Activated CD4-positive, CD25-positive, alpha-beta regulatory T cell treated with anti-CD3 and anti-CD28 coated beads, Interleukin-2, amount 50 U/mL, for 16 hours (primary cell): Measurements from ENCODE around the gene PEX14.

Source experiments
- DNase-seq: peaks from one replicate; pipeline ENCODE4 v3.0.0-alpha.2; 2020; ENCODE audit warnings: low read depth, low spot score

The PEX14 gene

DNA sequence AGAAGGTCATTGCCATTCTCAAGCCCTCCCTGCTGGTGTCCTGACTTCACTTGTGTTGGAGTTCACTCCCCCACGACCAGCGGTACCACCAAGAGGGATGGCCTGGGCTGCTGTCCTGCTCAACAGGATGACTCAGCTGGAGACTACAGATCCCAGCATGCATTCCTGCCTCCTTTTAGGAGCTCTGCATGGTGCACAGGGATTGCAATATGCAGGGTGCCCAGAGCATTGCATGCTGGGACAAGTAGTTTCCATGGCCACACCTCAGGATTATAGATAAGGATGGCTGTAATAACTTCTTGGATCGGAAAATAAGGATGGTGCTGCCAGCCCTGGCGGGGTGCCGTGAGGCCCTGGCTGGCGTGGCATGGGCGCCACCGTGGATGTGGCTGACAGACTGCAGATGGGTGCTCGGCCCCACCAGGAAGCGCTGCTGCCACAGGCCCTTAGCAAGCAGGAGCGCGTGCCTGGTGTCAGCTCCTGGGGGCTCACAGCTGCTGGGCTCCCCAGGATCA is 171.7 kb downstream of the PEX14 start:
- no peak for DNase-seq

DNA sequence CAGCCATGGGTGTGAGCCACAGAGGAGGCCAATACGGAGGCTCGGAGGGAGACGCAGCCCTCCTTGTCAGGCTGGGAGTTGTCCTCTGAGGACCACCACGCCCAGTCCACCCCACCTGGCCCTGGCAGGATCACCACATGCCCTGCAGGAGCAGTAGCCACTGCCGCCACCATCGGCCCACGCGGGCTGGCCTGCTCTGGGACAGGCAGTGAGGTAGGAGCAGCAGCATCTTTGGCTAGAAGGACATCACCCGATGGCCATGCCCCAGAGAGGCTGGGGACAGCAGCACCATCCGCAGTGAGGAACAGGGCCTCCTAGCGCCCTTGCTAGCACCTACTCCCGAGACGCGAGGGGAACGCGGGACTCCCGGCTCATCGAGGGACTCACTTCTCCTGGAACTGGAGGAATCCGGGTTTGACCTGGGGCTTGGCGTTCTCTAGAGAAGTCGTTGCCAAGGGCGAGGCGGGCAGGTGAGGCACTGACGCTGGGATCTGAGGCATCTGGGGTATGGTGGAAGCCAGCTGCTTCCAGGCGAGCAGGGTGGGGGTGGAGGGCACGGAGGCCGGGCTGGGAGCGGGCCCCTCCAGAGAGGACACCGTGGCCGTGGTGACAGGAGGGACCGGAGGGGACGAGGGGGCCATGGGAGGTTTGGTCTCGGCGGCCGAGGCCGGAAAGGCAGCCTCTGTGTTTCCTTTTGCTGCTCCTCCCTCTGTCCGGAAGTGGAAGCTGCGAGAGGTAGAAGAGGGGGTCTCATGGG is 172.8 kb downstream of the PEX14 start:
- DNase-seq: no peak

DNA sequence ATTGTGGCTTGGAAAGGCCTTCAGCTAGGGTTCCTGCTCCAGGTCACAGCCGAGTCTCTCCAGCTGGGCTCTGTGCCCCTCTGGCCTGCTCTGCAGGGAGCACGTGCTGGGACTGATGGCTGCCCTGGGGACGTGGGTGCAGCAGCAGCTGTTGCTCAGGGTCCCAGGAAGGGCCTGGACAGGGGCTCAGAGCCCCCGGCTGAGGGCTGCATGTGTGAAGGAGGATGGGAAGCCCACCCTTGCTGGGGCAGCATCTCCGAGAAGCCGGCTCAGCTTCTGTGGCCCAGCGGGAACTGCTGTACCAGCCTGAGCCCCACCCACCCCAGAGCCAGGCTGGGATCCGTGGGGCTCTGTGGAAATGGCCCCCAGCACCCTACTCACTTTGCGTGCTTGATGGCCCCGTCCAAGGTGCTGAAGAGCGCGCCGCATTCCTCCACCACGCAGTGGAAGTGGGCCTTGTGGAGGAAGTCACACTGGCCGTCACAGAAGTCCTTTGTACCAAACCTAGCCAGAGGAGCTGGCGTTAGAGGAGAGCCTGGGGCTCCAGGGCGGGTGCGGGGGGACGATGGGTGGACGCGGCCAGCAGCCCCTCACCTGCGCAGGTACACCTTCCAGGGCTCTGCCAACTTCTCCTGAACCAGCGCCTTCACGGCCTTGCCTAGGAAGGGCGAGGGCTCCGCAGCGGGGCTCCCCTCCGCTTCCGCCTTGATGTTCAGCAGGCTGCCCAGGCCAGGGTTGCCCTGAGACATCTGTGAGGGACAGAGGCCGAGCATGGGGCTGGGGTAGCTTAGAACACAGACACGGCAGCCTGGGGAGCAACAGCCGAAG is 174.2 kb downstream of the PEX14 start:
- no peak for DNase-seq

DNA sequence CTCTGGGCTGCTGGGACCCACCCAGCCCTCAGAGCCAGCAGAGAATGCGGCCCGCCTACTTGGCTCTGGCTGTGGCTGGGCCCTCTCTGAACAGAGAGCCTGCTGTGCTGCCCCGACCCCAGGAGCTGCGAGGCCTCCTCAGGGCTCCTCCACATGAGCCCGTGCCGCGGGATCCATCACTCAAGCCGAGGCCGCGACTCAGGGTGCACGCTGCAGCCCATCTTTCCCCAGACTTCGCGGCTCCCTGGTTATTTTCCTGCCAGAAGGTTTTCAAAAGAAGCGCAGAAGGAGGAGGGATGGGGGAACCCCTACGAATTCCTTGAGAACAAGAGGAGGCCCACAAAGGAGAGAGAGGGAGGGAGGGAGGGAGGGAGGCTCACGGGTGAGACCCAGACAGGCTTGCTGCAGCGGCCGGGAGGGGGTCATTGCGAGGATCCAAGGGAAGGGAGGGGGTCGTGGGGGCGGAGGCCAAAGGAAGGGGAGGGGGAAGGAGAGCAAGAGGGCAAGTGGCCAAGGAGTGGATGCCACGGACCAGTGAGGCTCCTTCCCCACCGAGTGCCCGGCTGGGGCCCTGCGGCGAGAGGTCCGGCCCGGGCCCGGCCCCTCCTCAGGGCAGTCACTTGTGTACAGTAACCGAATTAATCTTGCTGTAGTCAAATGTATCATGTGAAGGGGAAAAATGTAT is 174.9 kb downstream of the PEX14 start:
- DNase-seq: no peak

DNA sequence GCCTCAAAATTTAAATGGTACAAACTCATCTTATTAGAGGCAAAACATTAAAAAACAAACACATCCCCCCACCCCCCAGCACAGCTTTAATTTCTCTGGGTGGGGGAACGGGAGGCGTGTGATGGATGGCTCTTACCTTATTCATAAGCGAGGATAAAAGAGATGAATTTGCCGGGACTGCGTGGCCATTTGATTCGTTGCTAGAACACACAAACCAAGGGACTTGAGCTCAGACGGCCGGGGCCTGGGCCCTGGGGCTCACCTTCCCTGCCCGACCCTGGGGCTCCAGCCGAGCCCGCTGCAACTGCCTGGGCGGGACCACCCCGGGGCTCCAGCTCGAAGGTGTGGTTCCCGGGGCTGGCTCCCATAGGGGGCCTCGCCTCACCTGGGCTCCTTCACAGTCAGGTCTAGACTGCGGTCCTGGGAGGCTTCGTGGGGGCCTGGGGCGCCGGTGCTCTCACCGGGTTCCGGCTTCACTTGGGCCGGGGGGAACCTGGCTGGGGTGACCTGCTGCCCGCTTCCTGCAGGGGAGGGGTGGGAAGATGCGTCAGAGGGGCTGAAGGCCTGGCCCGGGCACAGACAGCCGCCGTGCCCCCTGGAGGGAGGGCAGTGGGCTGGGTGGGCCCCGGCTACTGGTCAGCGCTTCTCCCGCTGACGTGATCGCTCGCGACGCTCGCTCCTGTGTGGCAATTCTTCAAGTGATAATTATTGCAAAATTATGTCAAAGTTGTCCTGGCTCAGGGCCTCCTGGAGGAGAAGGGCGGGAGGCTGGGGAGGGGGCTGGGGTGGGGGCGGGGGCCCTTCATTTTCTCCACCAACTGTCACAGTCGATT is 176.0 kb downstream of the PEX14 start:
- no peak for DNase-seq

DNA sequence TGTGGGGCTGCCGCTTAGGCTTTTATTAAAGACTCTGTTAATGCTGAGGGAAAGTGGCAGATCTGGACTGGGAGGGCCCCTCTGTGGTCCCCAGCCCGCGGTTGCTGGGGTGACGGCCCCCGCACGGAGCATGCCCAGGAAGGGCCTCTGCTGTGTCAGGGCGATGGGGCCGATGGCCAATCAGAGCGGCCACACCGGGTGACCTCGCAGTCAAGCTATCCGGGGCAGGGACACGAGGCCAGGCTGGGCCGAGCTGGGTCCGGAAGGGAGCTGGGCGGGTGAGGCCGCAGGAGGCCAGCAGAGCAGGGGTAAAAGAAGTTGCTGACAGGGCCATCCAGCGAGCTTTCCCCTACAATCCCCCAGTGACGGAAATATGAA is 176.6 kb downstream of the PEX14 start:
- no peak for DNase-seq

DNA sequence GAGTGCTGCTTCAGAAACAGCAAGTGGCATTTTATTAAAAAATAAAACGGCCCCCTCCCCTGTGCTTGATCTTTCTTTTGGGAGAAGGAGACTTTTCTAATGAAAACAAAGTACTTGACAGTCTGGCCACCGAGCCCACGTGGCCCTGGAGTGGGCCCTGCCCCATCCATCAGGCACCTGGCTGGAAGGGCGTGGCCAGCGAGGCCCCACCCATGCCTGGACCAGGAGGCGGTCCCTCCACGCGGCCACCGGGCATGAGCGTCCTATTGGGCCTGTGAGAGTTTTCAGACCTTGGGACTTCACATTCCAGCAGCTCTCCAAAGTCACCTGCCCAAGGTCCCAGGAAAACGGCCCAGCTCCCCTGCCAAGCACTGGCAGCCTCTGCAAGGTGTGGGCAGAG is 177.0 kb downstream of the PEX14 start:
- DNase-seq: no peak

DNA sequence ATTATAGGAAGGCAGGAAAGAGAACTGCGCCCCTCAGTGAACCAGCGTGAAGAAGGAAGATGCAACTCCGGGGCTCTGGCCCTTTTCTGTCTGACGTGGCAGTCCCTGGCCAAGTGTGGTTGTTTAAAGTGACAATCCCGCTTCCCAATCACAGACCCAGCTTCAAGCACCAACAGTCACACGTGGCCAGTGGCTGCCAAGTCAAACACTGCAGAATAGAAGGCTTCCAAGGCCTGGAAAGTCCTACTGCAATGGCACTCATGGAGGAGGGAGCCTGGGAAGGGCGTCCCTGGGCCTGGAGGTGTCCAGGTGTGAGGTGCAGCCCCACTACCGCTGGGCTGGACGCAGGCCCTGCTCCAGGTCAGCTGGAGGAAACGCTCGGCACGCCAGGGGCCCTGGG is 177.9 kb downstream of the PEX14 start:
- DNase-seq: no peak

DNA sequence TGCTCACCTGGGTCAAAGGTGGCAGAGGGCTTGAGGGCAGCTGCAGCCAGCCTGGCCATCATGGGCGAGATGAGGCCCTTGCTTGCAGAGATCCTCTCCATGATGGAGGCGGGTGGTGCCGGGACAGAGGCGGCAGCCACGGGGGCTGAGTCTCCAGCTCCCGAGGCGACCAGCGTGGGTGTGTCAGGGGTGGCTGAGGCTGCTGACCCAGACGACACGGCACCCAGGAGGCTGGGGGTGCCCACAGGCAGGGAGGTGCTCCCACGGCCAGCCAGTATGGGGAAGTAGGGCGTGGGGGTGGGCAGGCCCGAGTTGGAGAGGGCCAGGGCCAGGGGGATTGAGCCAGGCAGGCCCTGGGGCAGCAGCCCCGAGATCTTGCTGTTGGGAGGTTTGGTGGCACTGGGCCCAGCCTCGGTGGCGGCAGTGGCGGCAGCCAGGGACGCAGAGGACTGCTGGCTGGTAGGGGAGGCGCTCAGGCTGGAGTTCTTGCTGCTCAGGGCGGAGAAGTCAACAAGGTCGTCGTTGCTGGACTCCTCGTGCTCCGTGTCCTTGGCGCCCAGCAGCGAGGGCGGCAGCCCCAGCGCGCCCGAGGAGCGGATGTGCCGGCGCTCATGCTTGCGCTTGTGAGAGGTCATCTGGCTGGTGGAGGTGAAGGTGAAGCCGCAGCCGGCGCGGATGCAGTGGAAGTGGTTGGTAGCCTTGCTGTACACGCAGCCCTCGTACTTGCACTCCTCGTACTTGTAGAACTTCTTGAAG is 178.8 kb downstream of the PEX14 start:
- no peak for DNase-seq

DNA sequence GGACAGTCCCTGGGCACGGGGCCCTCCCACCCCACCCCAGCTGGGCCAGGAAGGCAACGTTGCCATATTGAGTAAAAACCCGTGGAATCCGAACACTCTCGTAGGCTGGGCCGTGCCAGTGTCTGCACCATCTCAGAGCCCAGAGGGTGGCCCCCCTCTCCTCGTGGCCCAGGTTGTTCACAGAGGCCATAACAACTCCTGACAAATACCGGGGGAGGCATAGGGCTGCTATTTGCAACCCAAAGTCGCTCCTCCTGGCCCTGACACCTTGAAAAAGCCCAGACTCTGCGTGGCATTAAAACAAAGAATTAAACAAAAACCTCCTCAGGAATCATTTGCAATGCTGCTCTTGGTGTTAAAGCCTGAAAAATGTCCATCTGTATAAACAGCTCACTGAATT is 180.3 kb downstream of the PEX14 start:
- no peak for DNase-seq

DNA sequence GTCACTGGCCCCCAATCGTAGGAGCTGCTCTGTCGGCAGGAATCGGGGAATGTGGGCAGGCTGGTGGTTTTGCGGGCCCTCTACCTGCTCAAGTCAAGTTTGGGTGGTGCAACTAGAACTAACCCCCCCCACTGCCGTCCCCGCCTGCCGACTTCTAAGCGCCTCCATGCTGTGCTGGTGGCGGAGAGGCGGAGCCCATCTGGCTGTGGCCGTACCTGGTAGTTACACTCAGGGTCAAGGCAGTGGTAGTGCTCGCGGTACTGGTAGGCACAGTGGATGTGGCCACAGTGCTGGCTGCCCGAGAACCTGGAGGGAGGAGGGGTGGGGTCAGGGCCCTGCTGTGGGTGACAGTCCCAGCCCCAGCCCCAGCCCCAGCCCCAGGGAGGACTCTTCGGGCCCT is 181.7 kb downstream of the PEX14 start:
- no peak for DNase-seq

DNA sequence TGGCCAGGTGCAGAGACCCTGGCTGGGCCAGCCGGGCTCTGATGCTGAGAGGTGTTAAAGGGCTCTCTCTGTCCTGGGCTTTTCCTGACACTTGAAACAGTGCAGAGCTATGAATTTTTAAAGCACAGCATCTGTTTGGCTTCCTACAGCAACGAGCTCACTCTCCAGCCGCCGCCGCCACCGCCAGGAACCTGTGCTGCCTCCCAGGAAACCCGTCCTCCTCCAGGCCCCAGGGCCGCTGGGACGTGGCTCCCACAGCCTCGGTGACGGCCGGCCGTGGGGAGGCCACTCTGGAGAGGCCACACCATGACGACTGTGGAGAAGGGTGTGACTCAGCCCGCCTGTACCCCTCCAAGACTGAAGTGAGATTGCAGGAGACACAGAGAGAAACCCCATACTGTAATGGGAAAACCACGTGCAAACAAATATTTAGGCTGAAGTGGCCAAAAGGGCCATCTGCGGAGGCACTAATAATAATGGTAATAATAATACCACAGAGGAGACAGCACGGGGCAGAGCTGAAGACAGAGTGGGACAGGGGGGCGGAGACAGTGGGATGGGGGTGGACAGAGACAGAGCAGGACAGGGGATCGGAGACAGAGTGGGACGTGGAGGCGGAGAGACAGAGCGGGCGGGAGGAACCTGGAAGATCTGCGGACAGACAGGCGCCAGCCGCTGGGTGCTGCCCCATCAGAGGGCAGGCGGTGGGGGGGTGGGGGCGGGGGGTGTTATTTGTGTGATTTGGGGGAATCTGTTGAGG is 182.5 kb downstream of the PEX14 start:
- no peak for DNase-seq

DNA sequence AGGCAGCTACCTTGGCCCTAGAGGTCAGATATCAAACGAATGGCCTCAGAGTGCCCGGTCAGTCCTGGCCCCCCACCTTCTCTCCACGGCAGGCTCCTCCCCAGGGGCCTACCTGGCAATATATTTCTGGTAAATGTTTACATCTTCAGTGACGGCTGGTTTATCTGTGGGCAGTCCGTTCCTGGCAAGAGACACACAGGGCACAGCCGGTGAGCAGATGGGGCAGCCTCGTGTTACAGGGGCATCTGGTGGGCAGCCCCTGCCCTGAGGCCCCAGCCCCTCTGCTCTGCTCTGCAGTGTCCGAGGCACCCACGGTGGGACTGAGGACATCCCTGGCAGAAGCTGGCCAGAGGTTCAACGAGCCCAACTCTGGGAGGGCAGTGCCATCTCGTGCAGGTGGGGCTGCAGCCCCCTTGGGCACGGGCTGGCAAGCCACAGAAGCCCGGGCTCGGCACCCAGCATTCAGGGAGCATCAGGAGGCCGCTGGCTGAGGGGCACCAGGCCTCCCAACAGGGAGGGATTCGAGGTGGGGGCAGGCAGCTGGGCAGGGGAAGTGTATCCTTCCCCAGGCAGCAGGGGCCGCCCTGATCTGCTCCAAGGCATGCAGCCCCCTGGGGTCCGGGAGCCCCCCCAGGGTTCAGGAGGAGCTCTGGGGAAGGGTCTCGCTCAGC is 183.8 kb downstream of the PEX14 start:
- no peak for DNase-seq

DNA sequence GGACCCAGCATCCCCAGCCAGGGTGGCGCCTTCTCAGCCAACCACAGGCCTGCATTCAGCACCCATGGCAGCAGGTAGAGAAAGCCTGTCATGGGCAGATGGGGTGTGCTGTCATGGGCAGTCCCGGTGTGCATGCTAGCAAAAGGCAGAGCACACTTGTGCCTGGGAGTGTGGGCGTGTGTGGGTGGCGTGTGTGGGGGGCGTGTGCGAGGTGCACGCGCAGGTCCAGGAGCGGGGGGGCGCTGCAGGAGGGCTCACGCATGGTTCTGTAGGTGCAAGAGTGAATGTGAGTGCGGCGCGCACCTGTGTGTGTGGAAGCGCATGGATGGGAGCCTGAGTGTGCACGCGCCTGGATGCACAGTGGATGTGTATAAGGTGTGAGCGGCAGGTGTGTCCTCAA is 184.5 kb downstream of the PEX14 start:
- no peak for DNase-seq

DNA sequence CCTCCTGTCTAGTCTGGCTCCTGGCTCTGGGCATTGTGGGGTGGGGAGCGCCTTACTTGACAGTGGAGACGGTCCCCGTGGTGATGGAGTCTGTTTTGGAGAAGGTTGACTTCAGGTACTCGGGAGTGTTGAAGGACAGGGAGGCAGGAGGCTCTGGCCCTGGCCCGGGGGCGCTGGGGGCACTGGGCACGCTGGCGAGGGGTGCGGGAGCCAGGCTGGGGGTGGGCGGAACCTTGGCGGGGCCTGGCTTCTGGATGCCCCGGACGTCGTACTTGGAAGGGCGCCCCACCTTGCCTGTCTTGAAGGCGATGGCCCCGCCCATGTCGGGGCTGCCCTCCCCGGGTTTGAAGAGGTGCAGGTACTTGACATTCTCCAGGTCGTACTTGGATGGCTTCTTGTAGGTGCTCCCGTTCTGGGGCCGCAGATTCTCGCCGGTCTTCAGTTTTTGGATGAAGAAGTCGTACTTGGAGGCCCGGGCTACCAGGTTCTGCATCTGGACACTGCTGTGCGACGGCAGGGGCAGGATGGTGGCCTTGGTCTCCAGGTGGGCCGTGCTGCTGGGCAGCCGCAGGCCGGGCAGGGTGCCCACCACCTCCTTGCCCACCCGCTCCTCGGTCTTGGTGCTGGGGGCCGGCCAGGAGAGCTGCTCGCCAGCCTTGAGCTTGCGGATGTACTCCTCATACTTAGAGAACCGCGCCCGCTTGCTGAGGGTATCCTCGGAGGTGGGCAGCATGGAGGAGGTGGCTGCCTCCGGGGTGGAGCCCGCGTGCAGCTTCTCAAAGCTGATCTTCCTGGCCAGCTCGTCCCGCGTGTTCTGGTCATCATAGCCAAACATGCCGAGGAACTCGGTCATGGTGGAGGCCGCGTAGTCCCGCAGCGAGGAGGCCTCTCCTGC is 185.1 kb downstream of the PEX14 start:
- no peak for DNase-seq

DNA sequence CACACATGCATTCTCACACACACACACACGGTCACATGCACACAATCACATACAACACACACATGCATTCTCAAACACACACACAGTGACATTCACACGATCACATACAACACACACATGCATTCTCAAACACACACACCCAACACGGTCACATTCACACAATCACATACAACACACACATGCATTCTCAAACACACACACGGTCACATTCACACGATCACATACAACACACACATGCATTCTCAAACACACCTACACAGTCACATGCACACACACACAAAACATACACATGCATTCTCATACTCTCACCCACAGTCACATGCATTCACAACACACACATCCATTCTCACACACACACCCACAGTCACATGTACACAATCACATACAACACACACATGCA is 186.7 kb downstream of the PEX14 start:
- no peak for DNase-seq

DNA sequence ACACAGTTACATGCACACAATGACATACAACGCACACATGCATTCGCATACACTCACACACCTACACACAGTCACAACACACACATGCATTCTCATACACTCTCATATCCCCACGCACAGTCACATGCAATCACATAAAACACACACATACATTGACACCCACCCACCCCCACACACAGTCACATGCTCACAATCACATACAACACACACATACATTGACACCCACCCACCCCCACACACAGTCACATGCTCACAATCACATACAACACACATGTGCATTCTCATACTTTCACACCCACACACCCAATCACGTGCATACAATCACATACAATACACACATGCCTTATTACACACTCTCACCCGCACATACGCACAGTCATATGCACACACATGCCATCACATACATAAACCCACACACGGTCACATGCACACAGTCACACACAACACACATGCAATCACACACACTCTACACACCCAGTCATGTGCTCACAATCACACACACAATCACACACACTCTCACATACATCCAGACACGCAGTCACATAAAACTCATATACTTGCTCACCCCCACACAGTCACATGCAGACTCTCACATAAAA is 187.4 kb downstream of the PEX14 start:
- DNase-seq: no peak
